Endothelial cell of umbilical vein (primary cell): Measurements from ENCODE around the gene IQGAP3.

ENCODE experiments used
- CTCF ChIP-seq, 2 donors: IDR thresholded peaks; 1 replicate in 1 of 2; 2 replicates in 1 of 2; pipeline ENCODE4 v1.5.1; 2011; ENCODE audit warnings: low read length in 2 of 2, mild to moderate bottlenecking in 2 of 2, moderate library complexity in 2 of 2, control low read depth in 1 of 2, inconsistent platforms in 1 of 2, low read depth in 1 of 2; ENCODE audit not compliant: insufficient read depth in 1 of 2; ENCODE audit errors: extremely low read depth in 1 of 2
- EZH2 ChIP-seq: IDR thresholded peaks from 2 replicates; pipeline ENCODE4 v1.6.1; 2012; ENCODE audit warnings: borderline replicate concordance, low read depth, mild to moderate bottlenecking, moderate library complexity, low read length, inconsistent platforms; ENCODE audit not compliant: severe bottlenecking
- GATA2 ChIP-seq: IDR thresholded peaks from 2 replicates; pipeline ENCODE4 v1.7.0; 2011; ENCODE audit warnings: low read depth, mild to moderate bottlenecking, moderate library complexity, mixed read lengths, low read length; ENCODE audit not compliant: insufficient read length, insufficient read depth
- MAX ChIP-seq: IDR thresholded peaks from 2 replicates; pipeline ENCODE4 v1.6.1; 2011; ENCODE audit not compliant: insufficient read depth, insufficient read length
- MYC ChIP-seq: IDR thresholded peaks from one replicate; pipeline ENCODE4 v1.6.1; 2011; ENCODE audit warnings: mild to moderate bottlenecking, low read depth, low read length
- POLR2A ChIP-seq: IDR thresholded peaks from 2 replicates; pipeline ENCODE4 v1.6.1; 2012; ENCODE audit warnings: low read depth, mild to moderate bottlenecking, control low read depth, low read length
- POLR2AphosphoS5 ChIP-seq: IDR thresholded peaks from 2 replicates; pipeline ENCODE4 v1.6.1; 2012; ENCODE audit warnings: low read depth, mild to moderate bottlenecking, control low read depth, low read length, moderate library complexity; ENCODE audit not compliant: insufficient read depth

GRCh38 chr1:156543066-156543465 lies 29.3 kb downstream of the IQGAP3 start:
- no peak for TF ChIP-seq POLR2A
- no peak for TF ChIP-seq EZH2
- TF ChIP-seq CTCF (IDR thresholded peaks at IDR 0.05; ENCODE audit: extremely low read depth in 1 of 2, insufficient read depth in 1 of 2, low read depth in 1 of 2, low read length in 2 of 2) = no peak
- TF ChIP-seq MYC = no peak
- TF ChIP-seq MAX = no peak
- no peak for TF ChIP-seq POLR2AphosphoS5
- TF ChIP-seq GATA2 = no peak
